HEK293 (cell line): ENCODE measurements around the gene LSMEM2.

Experiments used
- CTCF ChIP-seq: fragments of 450-650 bp; formaldehyde crosslinking; IDR thresholded peaks from 2 replicates; pipeline ENCODE4 v1.5.1; 2016; ENCODE audit warnings: missing biosample characterization, missing genetic modification characterization
- TF ChIP-seq, protein P1 (sequence below): fragments of 450-650 bp; formaldehyde crosslinking; IDR thresholded peaks from 2 replicates; pipeline ENCODE4 v1.5.1; 2016; ENCODE audit warnings: missing biosample characterization, missing genetic modification characterization
- TF ChIP-seq, protein P2 (sequence below): fragments of 450-650 bp; formaldehyde crosslinking; IDR thresholded peaks from 2 replicates; pipeline ENCODE4 v1.5.1; 2016; ENCODE audit warnings: missing biosample characterization, missing genetic modification characterization, borderline replicate concordance

GRCh38 chr3:50232303-50232702, 46.6 kb upstream of the LSMEM2 start:
- TF ChIP-seq, protein P1, sequence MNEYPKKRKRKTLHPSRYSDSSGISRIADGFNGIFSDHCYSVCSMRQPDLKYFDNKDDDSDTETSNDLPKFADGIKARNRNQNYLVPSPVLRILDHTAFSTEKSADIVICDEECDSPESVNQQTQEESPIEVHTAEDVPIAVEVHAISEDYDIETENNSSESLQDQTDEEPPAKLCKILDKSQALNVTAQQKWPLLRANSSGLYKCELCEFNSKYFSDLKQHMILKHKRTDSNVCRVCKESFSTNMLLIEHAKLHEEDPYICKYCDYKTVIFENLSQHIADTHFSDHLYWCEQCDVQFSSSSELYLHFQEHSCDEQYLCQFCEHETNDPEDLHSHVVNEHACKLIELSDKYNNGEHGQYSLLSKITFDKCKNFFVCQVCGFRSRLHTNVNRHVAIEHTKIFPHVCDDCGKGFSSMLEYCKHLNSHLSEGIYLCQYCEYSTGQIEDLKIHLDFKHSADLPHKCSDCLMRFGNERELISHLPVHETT = no peak
- TF ChIP-seq CTCF = no peak
- TF ChIP-seq, protein P2, sequence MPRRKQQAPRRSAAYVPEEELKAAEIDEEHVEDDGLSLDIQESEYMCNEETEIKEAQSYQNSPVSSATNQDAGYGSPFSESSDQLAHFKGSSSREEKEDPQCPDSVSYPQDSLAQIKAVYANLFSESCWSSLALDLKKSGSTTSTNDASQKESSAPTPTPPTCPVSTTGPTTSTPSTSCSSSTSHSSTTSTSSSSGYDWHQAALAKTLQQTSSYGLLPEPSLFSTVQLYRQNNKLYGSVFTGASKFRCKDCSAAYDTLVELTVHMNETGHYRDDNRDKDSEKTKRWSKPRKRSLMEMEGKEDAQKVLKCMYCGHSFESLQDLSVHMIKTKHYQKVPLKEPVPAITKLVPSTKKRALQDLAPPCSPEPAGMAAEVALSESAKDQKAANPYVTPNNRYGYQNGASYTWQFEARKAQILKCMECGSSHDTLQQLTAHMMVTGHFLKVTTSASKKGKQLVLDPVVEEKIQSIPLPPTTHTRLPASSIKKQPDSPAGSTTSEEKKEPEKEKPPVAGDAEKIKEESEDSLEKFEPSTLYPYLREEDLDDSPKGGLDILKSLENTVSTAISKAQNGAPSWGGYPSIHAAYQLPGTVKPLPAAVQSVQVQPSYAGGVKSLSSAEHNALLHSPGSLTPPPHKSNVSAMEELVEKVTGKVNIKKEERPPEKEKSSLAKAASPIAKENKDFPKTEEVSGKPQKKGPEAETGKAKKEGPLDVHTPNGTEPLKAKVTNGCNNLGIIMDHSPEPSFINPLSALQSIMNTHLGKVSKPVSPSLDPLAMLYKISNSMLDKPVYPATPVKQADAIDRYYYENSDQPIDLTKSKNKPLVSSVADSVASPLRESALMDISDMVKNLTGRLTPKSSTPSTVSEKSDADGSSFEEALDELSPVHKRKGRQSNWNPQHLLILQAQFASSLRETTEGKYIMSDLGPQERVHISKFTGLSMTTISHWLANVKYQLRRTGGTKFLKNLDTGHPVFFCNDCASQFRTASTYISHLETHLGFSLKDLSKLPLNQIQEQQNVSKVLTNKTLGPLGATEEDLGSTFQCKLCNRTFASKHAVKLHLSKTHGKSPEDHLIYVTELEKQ (tag by site-specific recombination) = no peak
